Esophagus squamous epithelium (tissue), 5 donors: ENCODE measurements around the gene GJA9. TPM values are rescaled to one million over a fixed set of nuclear protein-coding genes. Genes with fewer than 3 reads are reported as not detected.
"Not testable (repeated sequence)": the region's sequence is repeated elsewhere in the genome, so short reads cannot be mapped to it uniquely, and the experiment has no call there.

ENCODE experiments used
- DNase-seq: peaks from one replicate; lab custom pipeline; 2025; lab: John Stamatoyannopoulos, UW
- H3K27ac ChIP-seq, 4 donors: fragments of 200-600 bp; sonication (generic); one replicate each; pipeline ENCODE4 v1.5.1; 2016 to 2019; ENCODE audit warnings: mild to moderate bottlenecking in 1 of 4
- H3K27me3 ChIP-seq, 4 donors: fragments of 200-600 bp; sonication (generic); 1 replicate in 3 of 4; 2 replicates in 1 of 4; pipeline versions ENCODE4 v1.5.1 to v1.6.0; 2017 to 2021; ENCODE audit warnings: antibody characterized with exemption in 1 of 4
- H3K36me3 ChIP-seq, 3 donors: fragments of 200-600 bp; sonication (generic); one replicate each; pipeline ENCODE4 v1.5.1; 2016 to 2019
- H3K4me1 ChIP-seq, 3 donors: fragments of 200-600 bp; sonication (generic); one replicate each; pipeline ENCODE4 v1.5.1; 2017 to 2019
- H3K4me3 ChIP-seq, 4 donors: fragments of 200-600 bp; sonication (generic); 1 replicate in 3 of 4; 2 replicates in 1 of 4; pipeline ENCODE4 v1.5.1; 2016 to 2019; ENCODE audit warnings: mild to moderate bottlenecking in 2 of 4, moderate library complexity in 1 of 4
- H3K9me3 ChIP-seq, 3 donors: fragments of 200-600 bp; sonication (generic); one replicate each; pipeline ENCODE4 v1.5.1; 2016 to 2019
- POLR2A ChIP-seq, 4 donors: fragments of 450-650 bp; IDR thresholded peaks; one replicate each; pipeline ENCODE4 v1.6.1; 2017; ENCODE audit warnings: antibody characterized with exemption in 4 of 4, mild to moderate bottlenecking in 4 of 4, moderate library complexity in 3 of 4
- WGBS, 2 donors: methylation state at CpG; one replicate each; pipeline ENCODE4 v1.1.5; 2018; 5-methylcytosine and 5-hydroxymethylcytosine counted together
- intact Hi-C: fragments of 100-400 bp; cut with DNase I; formaldehyde crosslinking; loops from one replicate; pipeline ENCODE4 v1.15.0; 2022
- total RNA-seq, 4 donors: library from RNA; depleted of rRNA; stranded (reverse); fragments of >200 nt; gene quantifications; one replicate each; pipeline ENCODE4 v1.1.0, GENCODE V29; 2016
- TF ChIP-seq, protein P1 (sequence below), 6 experiments: fragments of 450-650 bp in 4 of 6; fragments of 200-600 bp in 2 of 6; sonication (generic) in 2 of 6; IDR thresholded peaks; one replicate each; pipeline ENCODE4 v1.5.1; 2016 to 2019; ENCODE audit warnings: antibody characterized with exemption in 6 of 6, mild to moderate bottlenecking in 4 of 6, moderate library complexity in 4 of 6
- donor health status: DM: yes; HTN: yes; CAD: no.

Gene GJA9
- total RNA-seq, 4 donors from 2014 or later, result 0.50 to 0.75 TPM; not detected in 2

DNA sequence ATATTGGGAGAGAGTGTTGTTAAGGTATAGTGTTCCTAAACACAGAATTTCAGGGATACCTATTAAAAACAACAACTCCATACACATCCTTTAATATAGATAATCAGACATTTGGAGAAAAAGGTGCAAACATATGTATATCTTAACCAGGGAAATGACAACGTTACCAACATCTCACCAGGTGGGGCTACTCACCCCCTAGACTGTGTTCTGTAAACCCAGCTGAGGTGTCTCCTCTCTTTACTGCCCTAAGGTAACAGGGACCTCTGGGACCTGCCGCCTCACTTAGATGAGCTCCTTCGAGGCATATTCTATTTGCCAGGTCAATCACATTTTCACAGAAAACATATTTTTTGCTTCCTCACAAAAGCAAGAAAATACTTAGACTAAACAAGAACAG lies 35.2 kb downstream of the GJA9 start:
- intact Hi-C loops, result no loop called here
- Histone ChIP-seq H3K4me3 (no peak overlapping the region), H3K27me3 (no peaks in the 10 kb centered on the region), H3K4me1 (no peaks in the 10 kb centered on the region), H3K9me3 (no peaks in the 10 kb centered on the region), H3K36me3 (peaks cover 0 to 100% (median 19%) of the 10 kb centered on the region in 3 donors), H3K27ac (no peak overlapping the region)
- no peak for DNase-seq
- TF ChIP-seq POLR2A (IDR thresholded peaks at IDR 0.05), result no peak
- TF ChIP-seq, protein P1, sequence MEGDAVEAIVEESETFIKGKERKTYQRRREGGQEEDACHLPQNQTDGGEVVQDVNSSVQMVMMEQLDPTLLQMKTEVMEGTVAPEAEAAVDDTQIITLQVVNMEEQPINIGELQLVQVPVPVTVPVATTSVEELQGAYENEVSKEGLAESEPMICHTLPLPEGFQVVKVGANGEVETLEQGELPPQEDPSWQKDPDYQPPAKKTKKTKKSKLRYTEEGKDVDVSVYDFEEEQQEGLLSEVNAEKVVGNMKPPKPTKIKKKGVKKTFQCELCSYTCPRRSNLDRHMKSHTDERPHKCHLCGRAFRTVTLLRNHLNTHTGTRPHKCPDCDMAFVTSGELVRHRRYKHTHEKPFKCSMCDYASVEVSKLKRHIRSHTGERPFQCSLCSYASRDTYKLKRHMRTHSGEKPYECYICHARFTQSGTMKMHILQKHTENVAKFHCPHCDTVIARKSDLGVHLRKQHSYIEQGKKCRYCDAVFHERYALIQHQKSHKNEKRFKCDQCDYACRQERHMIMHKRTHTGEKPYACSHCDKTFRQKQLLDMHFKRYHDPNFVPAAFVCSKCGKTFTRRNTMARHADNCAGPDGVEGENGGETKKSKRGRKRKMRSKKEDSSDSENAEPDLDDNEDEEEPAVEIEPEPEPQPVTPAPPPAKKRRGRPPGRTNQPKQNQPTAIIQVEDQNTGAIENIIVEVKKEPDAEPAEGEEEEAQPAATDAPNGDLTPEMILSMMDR (IDR thresholded peaks at IDR 0.05), result no peak
- whole genome bisulfite sequencing, 2 donors, result 79 to 87% methylated on average over 3 of the region's 3 CpGs

DNA sequence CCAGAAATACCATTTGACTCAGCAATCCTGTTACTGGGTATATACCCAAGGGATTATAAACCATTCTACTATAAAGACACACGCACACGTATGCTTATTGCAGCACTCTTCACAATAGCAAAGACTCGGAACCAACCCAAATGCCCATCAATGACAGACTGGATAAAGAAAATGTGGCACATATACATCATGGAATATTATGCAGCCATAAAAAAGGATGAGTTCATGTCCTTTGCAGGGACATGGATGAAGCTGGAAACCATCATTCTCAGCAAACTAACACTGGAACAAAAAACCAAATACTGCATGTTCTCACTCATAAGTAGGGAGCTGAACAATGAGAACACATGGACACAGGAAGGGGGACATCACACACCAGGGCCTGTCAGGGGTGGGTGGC lies 36.3 kb downstream of the GJA9 start:
- H3K4me3 ChIP-seq, H3K27me3 ChIP-seq, H3K4me1 ChIP-seq, H3K9me3 ChIP-seq, intact Hi-C loops, DNase-seq, H3K27ac ChIP-seq: not testable (repeated sequence)
- peaks cover 0 to 100% (median 19%) of the 10 kb centered on the region in 3 donors for H3K36me3 ChIP-seq
- WGBS, 2 donors, result 94 to 97% methylated on average over 3 of the region's 3 CpGs

DNA sequence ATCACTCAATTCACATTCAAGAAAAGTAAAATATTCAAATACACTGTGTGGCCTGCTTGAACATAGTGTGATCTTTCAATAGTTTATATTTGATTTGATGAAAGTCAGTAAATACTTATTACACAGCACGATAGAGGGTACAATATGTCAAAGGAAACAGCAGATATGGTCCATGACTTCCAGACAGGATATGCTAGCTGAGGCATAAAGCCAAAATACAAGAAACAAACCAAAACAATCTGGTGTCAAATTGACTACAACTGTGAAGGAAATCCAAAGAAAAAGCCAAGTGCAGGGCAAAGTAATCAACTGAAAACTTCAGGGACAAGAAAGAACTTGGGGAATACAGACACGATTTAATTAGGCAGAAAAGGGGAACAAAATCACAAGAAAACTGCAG lies 41.1 kb downstream of the GJA9 start:
- TF ChIP-seq, protein P1 (IDR thresholded peaks at IDR 0.05), result no peak
- no peak for TF ChIP-seq POLR2A (IDR thresholded peaks at IDR 0.05)
- Histone ChIP-seq H3K27ac (no peak overlapping the region), H3K36me3 (peaks cover 0 to 76% (median 29%) of the 10 kb centered on the region in 3 donors), H3K9me3 (no peaks in the 10 kb centered on the region), H3K27me3 (no peaks in the 10 kb centered on the region), H3K4me1 (peaks cover 0 to 16% (median 0%) of the 10 kb centered on the region in 3 donors), H3K4me3 (no peak overlapping the region)
- intact Hi-C loops, result no loop called here
- 44 to 49% methylated on average over 2 of the region's 2 CpGs for WGBS, 2 donors
- DNase-seq, result no peak

DNA sequence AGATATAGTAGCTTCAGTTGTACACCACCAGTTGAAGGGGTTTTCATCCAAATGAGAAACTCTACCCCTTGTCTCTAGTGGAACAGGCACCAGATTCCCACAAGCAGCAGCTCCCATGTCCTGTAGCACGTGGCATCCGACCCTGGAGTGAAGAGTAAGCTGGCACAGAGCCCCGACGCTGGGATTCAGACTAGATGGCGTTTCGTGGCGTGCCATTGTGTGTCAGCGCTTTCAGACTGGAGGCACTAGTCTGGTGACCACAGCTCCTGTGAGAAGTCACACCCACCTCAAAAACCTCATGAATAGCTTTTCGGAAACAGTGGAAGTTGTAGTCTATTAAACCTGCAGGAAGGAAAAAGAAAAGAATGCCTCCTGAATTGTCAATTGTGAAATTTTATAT lies 42.0 kb downstream of the GJA9 start:
- 82 to 89% methylated on average over 8 to 9 of the region's 9 CpGs for WGBS, 2 donors
- intact Hi-C loops, result no loop called here
- TF ChIP-seq POLR2A (IDR thresholded peaks at IDR 0.05), result no peak
- TF ChIP-seq, protein P1 (IDR thresholded peaks at IDR 0.05), result no peak
- no peak for DNase-seq
- Histone ChIP-seq H3K36me3 (peaks cover 0 to 67% (median 25%) of the 10 kb centered on the region in 3 donors), H3K9me3 (no peaks in the 10 kb centered on the region), H3K27me3 (no peaks in the 10 kb centered on the region), H3K27ac (no peak overlapping the region), H3K4me3 (no peak overlapping the region), H3K4me1 (peaks cover 0 to 16% (median 0%) of the 10 kb centered on the region in 3 donors)

DNA sequence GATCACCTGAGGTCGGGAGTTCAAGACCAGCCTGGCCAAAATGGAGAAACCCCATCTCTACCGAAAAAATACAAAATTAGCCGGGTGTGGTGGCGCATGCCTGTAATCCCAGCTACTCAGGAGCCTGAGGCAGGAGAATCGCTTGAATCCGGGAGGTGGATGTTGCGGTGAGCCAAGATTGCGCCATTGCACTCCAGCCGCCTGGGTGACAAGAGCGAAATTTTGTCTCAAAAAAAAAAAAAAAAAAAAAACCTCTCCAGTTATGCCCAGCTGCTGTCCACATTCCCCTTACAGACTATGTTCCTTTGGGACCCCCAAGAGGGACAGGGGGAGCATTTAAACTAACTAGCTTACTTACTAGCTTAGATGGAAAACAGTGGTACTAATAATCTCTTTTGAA lies 45.1 kb downstream of the GJA9 start:
- H3K27me3 ChIP-seq, H3K9me3 ChIP-seq, H3K27ac ChIP-seq, H3K4me3 ChIP-seq, intact Hi-C loops, DNase-seq: not testable (repeated sequence)
- Histone ChIP-seq H3K36me3 (peaks cover 0 to 36% (median 14%) of the 10 kb centered on the region in 3 donors), H3K4me1 (peaks cover 0 to 16% (median 0%) of the 10 kb centered on the region in 3 donors)
- 63 to 78% methylated on average over 8 to 9 of the region's 10 CpGs for WGBS, 2 donors

DNA sequence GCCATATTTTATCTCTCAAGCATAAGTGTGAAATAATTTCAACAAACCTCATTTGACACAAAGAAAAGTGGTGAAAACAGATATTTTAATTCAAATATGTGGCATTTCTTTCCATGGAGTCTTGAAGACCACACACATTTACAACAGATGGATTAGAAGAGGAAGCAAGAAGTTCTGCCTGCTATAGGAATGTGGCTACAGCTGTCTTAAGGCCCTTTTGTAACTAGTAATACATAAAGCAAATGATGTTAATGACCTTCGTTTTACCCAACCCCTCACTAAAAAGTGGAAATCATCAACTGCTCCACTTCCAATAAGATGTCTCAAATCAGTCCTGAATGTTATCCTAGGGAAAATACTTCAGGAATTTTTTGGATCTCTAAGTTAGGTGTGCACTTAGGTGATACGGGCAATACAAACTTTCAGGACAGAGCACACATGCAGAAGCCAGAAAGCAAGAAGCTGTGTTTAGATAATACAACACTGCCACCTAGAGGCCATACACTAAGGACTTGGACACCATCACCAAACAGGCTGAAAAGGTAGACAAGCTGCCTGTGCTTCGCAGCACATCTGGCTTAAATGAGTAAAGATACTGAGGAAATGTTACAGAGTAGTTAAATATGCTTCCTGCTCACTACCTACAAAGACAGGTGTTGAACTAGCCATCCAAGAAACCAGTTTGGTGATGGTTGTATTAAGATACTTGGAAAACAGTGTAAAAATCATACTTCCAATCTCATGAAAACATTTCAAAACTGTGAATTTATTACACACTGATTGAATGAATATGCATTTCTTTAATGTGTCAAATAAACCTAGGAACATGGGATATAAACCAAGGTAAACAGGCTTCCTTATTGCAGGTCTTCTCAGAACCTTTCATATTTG lies 46.2 kb downstream of the GJA9 start:
- Histone ChIP-seq H3K4me3 (no peak overlapping the region), H3K36me3 (peaks cover 0 to 25% (median 14%) of the 10 kb centered on the region in 3 donors), H3K27me3 (no peaks in the 10 kb centered on the region), H3K9me3 (no peaks in the 10 kb centered on the region), H3K4me1 (peaks cover 0 to 7% (median 0%) of the 10 kb centered on the region in 3 donors), H3K27ac (no peak overlapping the region)
- WGBS, 2 donors, result 18 to 25% methylated on average over 3 of the region's 3 CpGs
- intact Hi-C loops, result no loop called here
- DNase-seq, result no peak
- TF ChIP-seq, protein P1 (IDR thresholded peaks at IDR 0.05), result peak; percentile 73 to 85 (median 76)
- TF ChIP-seq POLR2A (IDR thresholded peaks at IDR 0.05), result no peak
